T1000 (cell line): ENCODE measurements around the gene BAIAP2.

Source experiments
- DNase-seq: peaks from one replicate; lab custom pipeline; 2025; ENCODE audit warnings: mixed read lengths; lab: John Stamatoyannopoulos, UW

BAIAP2 gene

DNA sequence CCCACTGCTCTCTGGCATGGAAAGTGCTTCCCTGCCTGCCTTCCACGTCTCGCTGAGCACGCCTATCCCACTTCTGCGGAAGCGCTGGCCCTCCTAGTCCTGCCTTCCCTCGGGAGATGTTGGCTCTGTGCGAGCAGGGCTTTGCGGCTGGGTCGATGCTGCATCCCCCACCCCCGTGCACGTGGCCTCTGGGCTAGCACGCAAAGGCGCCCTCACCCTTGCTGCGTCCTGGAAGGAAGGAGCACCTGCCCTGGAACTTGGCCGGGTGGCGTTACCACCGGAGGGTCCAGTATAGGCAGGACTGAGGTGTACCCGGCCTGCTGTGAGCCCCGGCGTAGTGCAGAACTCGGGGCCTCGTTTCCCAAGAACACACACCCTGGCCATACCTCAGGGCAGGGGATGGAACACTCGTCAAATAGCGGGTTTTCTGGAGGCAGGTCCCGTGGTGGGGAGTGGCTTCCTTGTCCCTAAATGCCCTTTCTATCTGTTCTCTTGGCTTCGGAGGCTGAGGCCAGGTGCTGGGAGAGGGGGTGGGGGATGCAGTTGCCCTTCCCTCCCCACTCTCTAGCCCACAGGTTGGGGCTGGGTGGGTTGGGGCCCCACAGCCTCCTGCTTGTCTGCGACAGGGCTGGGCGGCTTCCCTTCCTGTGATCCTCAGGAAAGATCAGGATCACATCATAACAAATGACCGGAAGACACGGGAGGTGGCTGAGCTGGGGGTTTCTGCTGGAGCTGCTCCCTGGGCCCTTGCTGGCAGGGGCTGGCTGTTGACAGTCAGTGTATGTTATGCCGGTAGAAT, 17.4 kb downstream of the BAIAP2 start:
- DNase-seq, result no peak

DNA sequence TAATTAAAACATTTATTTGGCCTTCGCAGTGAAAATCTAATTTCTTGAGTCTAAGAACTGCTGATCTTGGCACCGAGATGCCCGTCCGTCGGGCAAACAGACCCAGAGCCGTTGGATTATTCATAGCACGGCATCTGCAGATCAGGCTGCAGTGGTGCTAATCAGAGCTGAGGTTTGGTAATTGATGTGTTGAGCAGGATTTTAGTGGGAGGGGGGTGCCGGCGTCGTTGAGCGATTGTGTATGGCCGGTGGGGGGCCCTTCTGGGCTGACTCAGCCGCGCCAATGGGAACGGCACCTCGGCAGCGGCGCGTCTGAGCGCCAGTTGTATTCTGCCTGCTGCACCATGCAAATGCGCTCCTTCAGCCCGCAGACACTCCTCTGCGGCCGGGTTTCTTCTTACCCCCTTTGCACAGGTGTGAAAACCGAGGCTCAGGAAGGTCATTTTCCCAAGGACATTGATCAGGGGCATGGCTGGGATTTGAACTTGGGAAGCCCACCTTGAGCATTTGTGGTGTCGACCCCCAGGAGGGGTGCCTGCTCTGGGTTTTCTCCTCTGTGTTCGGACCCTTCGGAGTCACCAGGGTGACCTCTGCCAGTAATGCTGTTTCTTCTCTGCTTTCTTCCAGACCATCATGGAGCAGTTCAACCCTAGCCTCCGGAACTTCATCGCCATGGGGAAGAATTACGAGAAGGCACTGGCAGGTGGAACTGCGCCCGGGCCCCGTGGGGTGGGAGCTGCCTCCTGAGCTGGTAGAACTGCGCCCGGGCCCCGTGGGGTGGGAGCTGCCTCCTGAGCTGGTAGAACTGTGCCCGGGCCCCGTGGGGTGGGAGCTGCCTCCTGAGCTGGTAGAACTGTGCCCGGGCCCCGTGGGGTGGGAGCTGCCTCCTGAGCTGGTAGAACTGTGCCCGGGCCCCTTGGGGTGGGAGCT, 18.4 kb downstream of the BAIAP2 start:
- DNase-seq, result no peak

DNA sequence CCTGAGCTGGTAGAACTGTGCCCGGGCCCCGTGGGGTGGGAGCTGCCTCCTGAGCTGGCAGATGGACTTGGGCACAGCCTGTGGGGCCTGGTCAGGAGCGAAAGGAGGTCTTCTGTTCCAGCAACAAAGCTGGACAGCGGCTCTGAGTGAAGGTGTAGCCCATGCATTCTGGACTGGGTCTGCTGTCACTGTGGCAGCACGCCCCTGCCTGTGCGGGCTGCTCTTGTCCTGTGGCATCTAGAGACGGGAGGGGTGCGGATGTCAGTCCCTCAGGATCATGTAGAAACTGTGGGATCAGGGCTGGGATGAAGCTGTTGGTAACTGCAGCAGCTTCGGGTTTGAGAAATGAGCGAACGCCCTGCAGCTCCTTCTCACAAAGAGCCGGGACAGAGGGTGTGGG, 19.4 kb downstream of the BAIAP2 start:
- no peak for DNase-seq

DNA sequence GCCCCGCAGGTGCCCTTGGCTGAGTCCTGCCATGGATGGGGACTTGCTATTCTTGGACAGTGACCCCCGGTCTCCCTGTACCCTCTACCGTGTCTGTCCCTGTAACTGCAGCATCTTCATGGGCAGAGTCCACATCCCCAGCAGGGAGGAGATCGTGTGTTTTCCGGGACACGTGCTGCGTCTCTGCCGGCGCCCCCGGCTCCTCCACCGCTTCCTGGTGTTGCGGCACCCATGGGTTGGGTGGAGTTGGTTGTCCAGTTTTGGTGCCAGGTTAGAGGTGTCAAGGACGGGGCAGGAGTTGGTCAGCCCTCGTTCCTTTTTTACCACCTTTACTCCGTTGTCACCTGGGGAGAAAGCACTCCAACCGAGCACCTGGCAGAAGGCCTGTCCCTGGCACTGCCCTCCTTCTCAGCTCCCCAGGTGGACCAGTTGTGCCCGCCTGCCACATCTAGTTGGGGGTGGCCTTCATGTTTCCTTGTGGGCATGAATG, 20.0 kb downstream of the BAIAP2 start:
- no peak for DNase-seq

DNA sequence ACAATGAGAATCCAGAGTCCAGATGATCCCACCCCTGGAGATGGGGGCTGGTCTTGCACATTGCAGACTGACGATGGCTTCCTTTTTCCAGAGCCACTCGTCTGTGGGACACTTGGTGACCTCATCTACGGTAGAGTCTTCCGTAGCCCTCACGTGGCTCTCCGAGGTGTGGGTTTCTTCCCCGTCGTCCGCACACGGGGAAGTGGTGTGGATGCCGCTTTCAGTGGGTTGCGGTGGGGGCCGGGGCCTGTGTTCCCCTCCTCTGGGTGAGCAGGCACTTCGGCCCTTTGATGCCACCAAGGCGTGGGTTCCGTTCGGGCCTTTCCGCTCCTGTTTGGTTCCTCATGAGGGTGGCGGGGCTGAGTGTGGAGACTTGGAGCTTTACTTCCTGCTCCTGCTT, 21.4 kb downstream of the BAIAP2 start:
- no peak for DNase-seq

DNA sequence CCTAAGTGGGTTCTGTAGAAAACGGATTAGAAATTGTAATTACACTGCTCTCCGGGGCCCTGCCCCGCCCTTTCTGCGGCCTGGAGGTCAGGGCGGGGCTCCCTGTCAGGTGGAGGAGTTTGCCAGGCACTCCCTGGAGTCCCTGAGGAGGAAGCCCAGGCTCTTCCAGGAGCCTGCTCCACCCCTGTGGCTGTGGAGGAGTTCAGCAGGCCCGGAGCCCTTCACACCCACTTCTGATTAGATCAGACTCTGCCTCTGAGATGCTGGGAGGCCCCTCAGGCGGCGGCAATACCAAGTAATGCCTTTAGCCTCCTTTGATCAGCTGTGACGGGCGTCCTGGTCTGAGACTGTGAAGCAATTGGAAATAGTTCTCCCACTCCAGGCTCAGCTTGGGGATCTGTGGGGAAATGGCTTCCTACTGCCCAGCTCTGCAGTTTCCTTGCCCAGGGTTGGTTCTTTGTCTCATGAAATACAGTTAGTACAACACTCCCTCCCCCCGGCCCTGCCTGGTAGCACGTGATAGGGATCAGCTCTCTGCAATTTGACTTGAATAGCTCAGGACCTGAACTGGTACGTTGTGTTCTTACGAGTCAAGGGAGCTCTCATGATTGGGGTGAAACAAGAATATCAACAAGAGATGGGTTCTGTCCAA, 22.3 kb downstream of the BAIAP2 start:
- DNase-seq, result no peak

DNA sequence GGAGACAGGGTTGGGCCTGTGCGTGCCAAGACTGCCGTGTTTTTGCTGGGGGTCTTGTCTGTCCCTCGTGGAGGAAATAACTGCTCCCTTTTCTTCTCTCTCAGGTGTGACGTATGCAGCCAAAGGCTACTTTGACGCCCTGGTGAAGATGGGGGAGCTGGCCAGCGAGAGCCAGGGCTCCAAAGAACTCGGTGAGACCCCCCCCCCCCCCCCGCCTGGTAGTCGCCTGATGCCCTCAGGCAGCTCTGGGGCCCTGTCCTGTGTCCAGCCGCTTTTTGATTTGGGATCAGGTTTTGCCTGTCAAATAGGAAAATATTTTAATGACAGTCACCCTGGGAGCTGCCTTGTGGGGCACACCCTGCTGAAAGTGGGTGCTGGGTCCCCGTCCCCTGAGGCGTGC, 22.8 kb downstream of the BAIAP2 start:
- DNase-seq, result no peak

DNA sequence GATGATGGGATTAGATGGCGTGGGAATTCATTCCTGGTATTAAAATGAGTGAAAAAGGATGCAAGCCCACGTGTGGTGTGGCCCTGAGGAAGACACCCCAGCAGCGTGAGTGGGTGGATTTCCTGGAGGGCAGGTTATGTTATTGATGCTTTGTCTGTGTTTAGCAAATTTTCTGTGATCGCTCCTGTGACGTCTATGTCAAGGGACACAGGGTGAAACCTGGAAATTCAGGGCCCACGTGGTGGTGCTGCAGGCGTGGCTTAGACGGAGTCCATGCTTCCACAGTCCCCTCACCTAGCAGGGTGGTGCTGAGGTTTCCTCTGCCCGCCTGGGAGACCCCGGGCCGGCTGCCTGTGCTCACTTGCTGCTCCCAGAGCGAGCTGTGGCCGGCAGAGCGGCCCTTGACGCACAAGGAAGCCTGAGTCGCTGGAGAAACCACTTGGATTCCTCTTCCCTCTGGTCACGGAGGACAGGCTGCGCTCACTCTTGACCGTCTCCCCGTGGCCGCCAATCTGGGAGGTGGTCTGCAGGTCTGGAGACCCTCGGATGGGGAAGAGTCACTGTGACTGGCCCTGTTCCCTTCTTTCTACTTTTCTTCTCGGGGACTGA, 23.4 kb downstream of the BAIAP2 start:
- no peak for DNase-seq

DNA sequence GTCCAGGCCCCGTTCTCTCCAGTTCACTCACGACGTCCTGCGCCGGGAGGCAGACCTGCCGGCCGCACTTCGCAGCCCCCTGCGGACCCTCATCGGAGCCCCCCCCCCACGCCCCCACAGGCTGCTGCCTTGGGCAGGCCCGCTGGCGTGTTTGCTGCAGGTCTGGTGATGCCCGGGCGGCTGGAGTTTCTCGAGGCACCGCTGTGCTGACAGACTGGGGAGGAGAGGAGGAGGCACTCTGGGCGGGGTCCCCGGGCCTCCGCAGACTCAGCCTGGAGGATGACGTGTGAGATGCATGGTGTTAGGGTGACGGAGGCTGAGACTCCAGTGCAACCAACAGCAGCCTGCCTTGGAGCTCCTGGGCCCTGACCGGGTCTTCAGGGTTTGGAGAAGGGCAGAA, 24.1 kb downstream of the BAIAP2 start:
- DNase-seq, result no peak

DNA sequence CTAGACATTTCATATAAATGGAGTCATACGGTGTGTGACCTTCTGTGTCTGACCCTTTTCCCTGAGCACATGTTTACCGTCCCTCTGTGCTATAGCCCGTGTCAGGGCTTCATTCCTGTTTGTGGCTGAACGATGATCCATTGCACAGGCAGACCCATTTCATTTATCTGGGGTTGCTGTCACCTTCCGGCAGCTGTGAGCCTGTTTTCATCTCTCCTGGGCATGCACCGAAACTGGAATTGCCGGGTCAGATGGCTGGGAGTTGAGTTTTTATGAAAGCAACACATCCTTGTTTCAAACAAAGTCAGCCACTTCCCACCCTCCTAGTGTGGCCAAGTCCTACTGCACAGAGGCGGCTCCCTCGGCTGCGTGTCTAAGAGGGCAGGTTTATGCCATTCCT, 25.5 kb downstream of the BAIAP2 start:
- no peak for DNase-seq

DNA sequence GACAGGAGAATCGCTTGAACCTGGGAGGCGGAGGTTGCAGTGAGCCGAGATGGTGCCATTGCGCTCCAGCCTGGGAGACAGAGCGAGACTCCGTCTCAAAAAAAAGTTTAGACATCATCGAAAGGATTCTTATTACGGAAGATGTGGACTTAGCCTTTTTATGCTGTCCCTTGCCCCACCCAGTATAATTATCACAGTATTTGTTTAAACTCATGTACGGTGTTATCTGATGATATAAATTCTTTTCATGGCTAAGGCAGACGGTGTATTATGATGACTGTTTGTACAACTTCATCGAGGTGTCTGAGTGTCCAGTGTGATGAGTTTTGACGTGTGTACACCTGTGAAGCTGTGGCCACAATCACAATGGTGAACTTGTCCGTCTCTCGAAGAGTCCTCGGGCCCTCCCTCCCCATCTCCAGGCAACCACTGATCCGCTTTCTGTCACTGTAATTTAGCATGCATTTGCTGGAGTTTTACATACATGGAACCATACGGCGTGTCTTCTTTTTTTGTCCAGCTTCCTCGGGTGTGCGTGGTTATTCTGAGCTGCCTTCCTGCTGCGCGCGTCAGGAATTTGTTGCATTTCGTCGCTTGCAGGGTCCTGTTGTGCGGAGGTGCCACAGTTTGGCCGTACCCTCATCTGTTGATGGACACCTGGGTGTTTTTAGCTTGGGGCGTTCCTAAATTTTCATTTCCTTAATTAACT, 26.2 kb downstream of the BAIAP2 start:
- DNase-seq, result no peak

DNA sequence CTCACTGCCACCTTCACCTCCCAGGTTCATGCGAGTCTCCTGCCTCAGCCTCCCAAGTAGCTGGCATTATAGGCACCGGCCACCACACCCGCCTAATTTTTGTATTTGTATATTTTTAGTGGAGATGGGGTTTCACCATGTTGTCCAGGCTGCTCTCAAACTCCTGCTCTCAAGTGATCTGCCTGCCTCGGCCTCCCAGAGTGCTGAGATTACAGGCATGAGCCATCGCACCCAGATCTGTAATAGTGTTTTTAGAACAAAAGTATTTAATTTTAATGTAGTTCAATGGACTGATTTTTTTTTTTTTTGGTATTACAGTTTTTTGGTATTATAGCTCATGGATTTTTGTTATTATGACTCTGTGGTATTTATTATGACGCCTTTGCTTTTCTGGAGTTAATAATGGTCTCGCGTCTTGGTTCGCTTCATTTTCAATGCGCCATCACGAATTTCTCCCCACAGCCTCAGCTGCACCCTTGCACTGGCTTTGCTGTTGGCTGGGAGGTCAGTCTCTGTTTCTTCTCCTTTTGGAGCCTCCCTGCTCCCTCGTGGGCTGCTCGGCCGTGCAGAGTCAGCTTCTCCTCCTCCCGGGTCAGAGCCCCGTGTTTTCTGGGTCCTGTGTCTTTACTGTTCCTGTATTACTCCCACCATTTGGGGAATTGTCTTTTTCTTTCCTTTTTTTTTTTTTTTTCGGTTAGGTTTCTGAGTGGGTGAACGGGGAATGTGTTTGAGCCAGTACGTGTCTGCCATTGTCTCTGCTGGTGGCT, 27.2 kb downstream of the BAIAP2 start:
- no peak for DNase-seq

DNA sequence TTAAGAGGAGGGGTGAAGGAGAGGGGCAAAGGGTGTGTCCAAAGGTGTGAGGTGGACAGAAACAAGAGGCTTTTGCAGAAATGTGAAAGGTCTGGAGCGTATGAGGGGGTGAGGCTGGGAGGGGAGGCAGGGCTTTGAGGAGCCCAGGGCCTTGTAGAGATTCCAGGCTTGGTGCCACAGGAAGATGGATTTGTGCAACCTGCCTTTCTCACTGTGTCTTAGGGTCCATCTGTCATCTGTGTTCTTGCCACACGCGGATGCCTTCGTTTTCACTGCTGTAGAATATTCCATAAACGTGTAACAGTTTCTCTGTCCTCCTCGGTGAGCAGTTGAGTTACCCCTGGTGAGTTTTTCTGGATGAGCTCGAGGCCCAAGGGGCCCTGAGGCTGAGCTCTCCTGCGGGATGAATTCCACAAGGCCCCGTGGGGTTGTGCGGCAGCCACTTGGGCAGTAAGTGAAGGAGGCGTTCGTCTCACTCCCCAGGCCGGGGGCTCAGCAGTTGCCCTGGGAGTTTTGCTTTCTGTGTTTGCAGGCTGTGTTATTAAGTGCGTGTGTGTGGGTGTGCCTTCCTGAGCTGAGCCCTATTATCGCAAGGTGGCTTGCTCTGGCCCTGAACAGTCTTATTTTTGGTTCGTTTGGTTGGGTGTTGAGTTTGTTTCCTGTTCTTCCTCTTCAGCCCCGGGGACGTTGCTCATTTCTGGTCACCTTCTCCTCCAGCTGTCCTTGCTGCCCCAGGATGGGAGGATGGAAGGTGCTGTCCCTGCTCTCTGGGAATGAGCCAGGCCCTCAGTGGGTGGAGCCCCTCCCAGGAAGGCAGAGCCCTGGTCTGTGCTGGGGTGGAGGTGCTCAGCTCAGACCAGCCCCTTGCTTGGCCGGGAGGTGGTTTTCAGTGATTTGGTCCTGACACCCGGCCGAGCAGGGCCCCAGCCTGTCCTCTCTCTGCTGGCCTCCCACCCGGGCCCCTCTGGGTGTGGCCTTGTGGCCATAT, 28.4 kb downstream of the BAIAP2 start:
- DNase-seq, result no peak

DNA sequence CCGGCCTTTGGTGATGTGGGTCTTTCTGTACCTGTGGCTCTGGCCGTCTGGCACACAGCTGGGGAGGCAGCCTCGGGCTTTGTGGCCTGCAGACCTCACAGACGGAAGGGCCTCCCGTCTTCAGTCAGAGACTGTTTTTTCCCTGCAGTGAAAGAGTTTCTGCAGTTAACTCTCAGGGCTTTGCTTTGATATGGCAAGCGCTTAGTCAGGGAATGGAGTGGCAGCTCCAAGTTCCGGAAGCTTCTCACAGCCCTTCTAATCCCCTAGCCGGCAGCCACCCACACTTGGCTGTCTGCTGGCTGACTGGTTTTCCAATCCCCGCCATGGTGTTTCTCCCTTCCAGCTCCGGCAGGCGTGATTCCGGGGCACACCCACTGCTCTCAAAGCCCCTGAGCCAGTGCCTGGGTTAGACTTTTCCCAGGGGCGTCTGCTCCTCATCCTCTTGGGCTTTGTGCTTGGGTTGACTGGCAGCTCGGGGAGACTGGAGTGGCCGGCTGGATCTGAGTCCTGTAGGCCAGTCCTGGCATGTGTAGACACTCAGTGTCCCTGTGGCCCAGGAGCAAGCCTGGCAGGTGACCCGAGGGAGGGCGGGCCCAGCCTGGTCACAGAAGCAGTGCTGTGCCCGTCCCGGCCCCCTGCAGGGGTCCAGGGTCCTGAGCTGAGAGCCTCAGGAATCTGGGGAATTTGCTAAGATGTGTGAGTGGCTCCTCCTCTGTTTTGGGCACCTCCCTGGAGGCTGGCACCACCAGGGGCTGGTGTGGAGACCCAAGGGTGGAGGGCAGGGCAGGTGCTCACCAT, 29.9 kb downstream of the BAIAP2 start:
- no peak for DNase-seq

DNA sequence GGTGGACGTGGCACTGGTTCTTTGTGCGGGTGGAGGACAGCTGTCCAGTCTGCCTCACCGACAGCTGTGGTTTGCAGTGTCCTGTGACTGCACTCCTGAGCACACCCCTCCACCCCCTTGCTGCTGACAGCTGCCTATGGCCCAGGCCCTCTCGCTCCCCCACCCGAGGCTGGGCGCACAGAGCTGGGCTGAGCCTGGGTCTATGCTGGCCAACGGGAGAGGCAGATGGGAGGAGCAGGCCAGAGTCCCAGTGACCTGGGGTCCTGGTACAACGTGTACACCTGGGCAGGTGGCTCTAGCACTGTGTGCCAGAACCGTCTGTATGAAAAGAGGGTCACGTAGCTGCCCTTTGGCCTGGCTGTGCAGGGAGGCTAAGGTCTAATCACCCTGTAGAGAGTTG, 30.5 kb downstream of the BAIAP2 start:
- no peak for DNase-seq

DNA sequence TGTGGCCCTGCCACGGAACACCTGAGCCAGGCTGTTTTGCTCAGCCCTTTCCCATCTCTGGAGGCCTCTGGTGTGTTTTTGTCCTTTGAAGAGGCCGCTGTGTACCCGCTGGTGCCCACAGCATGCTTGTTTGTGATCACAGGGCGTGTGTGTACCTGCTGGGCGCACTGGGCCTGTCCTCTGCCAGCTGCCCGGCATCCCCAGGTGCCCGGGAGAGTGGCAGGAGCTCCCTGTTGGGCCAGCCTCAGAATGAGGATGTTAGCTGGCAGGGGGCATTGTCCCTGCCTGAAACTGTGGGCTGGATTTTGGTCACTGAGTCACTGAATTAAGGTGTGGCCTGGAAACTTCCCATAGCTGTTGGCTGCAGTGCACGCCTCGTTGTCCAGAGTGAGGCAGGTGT, 31.1 kb downstream of the BAIAP2 start:
- no peak for DNase-seq

DNA sequence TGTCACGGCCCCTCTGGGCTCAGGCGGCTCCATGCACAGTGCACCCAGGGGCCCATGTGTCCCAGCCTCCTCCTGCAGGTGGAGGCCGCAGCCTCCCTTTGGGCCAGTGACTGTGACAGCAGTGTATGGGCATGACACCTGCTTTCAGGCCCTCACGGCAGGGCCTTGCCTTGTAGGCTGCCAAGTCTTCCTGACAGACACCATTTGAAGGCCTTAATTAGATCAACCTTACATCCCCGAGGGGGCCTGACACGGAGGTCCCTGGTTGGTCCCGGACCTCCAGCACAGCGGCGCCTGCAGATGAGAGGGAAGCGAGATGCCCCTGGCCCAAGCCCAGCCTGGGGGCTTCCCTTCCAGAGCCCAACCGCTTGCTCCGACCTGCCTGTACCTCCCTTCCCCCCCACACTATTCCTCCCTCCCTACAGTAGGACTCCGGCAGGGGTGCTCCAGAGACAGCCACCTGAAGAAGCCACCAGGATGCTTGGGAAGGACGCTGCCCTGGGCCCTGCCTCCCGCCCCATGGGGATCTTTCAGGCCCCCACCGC, 31.9 kb downstream of the BAIAP2 start:
- DNase-seq, result no peak

DNA sequence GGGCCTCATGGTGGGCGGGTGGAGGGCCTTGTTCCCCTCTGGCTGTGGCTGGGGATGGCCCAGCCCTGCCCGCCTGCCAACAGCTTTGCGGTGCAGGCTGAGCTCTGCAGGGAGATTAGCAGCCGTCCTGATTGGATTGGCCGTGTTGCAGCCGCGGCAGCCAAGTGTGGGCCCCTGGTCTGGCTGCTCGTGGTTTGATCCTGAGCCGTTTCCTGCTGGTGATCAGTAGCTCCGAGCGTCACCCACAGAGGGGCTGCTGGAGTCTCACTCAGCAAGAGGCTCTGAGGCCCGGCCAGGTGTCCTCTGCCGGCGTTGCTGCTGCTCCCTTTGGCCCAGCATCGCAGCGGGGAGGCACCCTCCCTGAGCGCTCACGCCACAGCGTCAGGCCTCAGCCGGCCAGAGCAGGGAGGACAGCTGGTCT, 32.5 kb downstream of the BAIAP2 start:
- no peak for DNase-seq
